SK-N-MC (cell line): ENCODE measurements around the gene NUDT6.

Experiments
- DNase-seq: peaks from one replicate; pipeline ENCODE4 v3.0.0-alpha.2; 2011; ENCODE audit warnings: low read depth, low spot score
- H3K27ac ChIP-seq: fragments of 200-600 bp; sonication (generic); 2 replicates; pipeline ENCODE4 v1.5.1; 2016; ENCODE audit warnings: mixed run types
- H3K36me3 ChIP-seq: fragments of 200-600 bp; sonication (generic); 2 replicates; pipeline ENCODE4 v1.6.1; 2017; ENCODE audit warnings: antibody characterized with exemption, low read length, mixed read lengths; ENCODE audit not compliant: insufficient read depth
- H3K4me3 ChIP-seq: fragments of 200-600 bp; sonication (generic); 2 replicates; pipeline ENCODE4 v1.5.1; 2016
- H3K9ac ChIP-seq: fragments of 200-600 bp; sonication (generic); 2 replicates; pipeline ENCODE4 v1.8.0; 2017; ENCODE audit warnings: mixed run types, mixed read lengths; ENCODE audit not compliant: insufficient read length
- H3K9me3 ChIP-seq: fragments of 200-600 bp; sonication (generic); 2 replicates; pipeline ENCODE4 v1.6.1; 2017; ENCODE audit warnings: low read depth, mild to moderate bottlenecking, antibody characterized with exemption, low read length, moderate library complexity, mixed read lengths
- EZH2 ChIP-seq: fragments of 200-600 bp; sonication (generic); IDR thresholded peaks from one replicate; pipeline ENCODE4 v1.6.1; 2017; ENCODE audit warnings: antibody characterized with exemption
- FOXP2 ChIP-seq: optimal IDR thresholded peaks from 2 replicates; pipeline ENCODE3; 2011; ENCODE audit warnings: mild to moderate bottlenecking, moderate library complexity; ENCODE audit not compliant: insufficient read depth; ENCODE audit errors: extremely low read length, control extremely low read depth
- POLR2AphosphoS5 ChIP-seq: IDR thresholded peaks from 2 replicates; pipeline ENCODE4 v1.6.1; 2012; ENCODE audit warnings: mild to moderate bottlenecking, low read depth, low read length, borderline replicate concordance

NUDT6 gene

GRCh38 chr4:122922877-122923511 lies 597 bp upstream of the NUDT6 start:
- TF ChIP-seq POLR2AphosphoS5 (peak; percentile 81), FOXP2 (no peak)
- DNase-seq: peak; percentile 73
- Histone ChIP-seq H3K36me3 (peaks cover 5% of the 10 kb centered on the region; the same call in 1 of the 2 replicates), H3K9ac (peak overlapping the region; percentile 92), H3K9me3 (no peaks in the 10 kb centered on the region), H3K4me3 (peak overlapping the region; percentile 98), H3K27ac (peak overlapping the region; percentile 75; the same call in 1 of the 2 replicates)

DNA sequence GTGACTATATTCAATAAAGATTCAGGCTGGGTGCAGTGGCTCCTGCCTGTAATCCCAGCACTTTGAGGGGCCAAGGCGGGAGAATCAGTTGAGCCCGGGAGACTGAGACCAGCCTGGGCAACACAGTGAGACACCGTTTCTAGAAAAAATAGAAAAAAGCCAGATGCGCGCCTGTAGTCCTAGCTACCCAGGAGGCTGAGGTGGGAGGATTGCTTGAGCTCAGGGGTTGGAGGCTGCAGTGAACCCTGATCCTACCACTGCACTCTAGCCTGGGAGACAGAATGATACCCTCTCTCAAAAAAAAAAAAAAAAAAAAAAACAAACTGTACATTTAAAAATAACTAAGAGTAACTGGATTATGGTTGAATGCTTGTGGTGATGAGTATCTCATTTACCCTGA lies 1.1 kb downstream of the NUDT6 start:
- no peak overlapping the region for H3K27ac ChIP-seq

DNA sequence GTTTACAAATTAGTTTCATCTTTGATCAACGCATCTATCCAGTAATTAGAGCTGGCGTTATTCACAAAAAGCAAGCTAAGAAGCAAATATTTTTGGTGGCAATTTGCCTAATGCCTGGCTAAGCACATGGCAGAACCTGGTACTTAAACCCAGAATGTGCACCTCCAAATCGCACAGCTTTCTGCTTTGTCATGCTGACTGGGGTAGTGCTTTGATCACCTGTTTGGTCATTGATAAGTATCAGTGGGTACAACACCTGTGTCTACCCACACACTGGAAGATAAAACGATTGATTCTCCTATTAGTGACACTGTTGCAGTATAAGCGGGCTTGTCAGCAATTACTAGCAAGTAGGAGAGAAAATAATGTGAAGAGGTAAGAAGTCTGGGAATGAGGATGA lies 1.9 kb downstream of the NUDT6 start:
- no peaks in the 10 kb centered on the region for H3K9me3 ChIP-seq
- no peak overlapping the region for H3K4me3 ChIP-seq
- no peaks in the 10 kb centered on the region for H3K36me3 ChIP-seq
- no peak overlapping the region for H3K9ac ChIP-seq
- no peak for DNase-seq
- TF ChIP-seq FOXP2: no peak
- TF ChIP-seq EZH2: no peak
- TF ChIP-seq POLR2AphosphoS5: no peak
- H3K27ac ChIP-seq: no peak overlapping the region

More for the DNA sequence above, 1.1 kb downstream of the NUDT6 start:
- H3K36me3 ChIP-seq: no peaks in the 10 kb centered on the region
- no peak for DNase-seq
- peak overlapping the region; percentile 92 for H3K9ac ChIP-seq
- TF ChIP-seq EZH2: no peak
- no peak for TF ChIP-seq POLR2AphosphoS5
- no peak for TF ChIP-seq FOXP2
- H3K9me3 ChIP-seq: no peaks in the 10 kb centered on the region
- peak overlapping the region; percentile 98; the same call in 1 of the 2 replicates for H3K4me3 ChIP-seq

DNA sequence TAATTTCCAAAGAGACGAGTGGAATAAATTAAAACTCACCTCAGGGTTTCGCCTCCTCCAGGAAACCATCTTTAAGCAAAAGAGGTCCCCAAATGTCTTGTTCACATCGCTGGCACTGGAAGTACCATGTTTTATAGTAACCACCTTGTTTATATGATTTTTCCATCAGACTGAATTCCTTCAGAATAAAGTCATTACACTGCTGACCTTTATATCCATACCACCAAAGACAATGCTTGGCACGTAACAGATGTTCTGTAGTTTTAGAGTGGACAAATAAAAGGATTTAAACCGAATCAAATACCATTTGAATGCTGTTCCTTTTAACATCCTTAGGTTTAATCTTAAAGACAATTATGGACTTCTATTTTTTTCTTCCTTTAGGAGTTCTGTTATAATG lies 4.7 kb downstream of the NUDT6 start:
- no peak overlapping the region for H3K27ac ChIP-seq
- no peak overlapping the region for H3K4me3 ChIP-seq
- TF ChIP-seq EZH2 (no peak), POLR2AphosphoS5 (no peak), FOXP2 (no peak)
- no peaks in the 10 kb centered on the region for H3K36me3 ChIP-seq
- no peak overlapping the region for H3K9ac ChIP-seq
- no peak for DNase-seq
- no peaks in the 10 kb centered on the region for H3K9me3 ChIP-seq

DNA sequence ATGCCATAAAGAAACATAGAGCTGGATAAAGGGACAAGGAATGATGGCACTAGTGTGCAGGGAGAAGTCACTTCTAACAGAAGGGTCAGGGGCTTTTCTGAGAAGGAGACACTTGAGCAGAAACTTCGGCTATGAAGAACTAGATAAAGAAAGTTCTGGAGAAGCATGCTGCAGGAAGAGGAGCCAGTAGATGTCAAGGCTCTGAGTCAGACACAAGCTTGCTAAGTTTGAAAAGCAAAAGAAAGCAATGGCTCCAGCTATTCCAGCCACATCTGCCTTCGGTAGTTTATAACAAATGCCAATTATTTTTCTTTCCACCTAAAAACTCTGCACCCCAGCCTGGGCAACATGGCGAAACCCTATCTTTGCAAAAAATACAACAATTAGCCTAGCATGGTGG lies 7.5 kb downstream of the NUDT6 start:
- no peak overlapping the region for H3K4me3 ChIP-seq
- no peak overlapping the region for H3K9ac ChIP-seq
- no peaks in the 10 kb centered on the region for H3K9me3 ChIP-seq
- TF ChIP-seq EZH2: no peak
- no peak for TF ChIP-seq FOXP2
- TF ChIP-seq POLR2AphosphoS5: no peak
- H3K27ac ChIP-seq: no peak overlapping the region
- DNase-seq: no peak
- no peaks in the 10 kb centered on the region for H3K36me3 ChIP-seq

GRCh38 chr4:122914292-122914904 lies 8.0 kb downstream of the NUDT6 start:
- DNase-seq: peak; percentile 30
- no peak for TF ChIP-seq EZH2
- no peak for TF ChIP-seq FOXP2
- no peak for TF ChIP-seq POLR2AphosphoS5
- H3K27ac ChIP-seq: no peak overlapping the region
- no peaks in the 10 kb centered on the region for H3K36me3 ChIP-seq
- H3K9ac ChIP-seq: no peak overlapping the region
- no peak overlapping the region for H3K4me3 ChIP-seq
- no peaks in the 10 kb centered on the region for H3K9me3 ChIP-seq

- no peak for TF ChIP-seq POLR2AphosphoS5
- no peak for TF ChIP-seq FOXP2
- TF ChIP-seq EZH2: no peak
- Histone ChIP-seq H3K27ac (no peak overlapping the region), H3K9ac (no peak overlapping the region), H3K4me3 (no peak overlapping the region), H3K9me3 (no peaks in the 10 kb centered on the region), H3K36me3 (no peaks in the 10 kb centered on the region)
- no peak for DNase-seq
Measured at GRCh38 chr4:122912810-122913575, 9.4 kb downstream of the NUDT6 start.

DNA sequence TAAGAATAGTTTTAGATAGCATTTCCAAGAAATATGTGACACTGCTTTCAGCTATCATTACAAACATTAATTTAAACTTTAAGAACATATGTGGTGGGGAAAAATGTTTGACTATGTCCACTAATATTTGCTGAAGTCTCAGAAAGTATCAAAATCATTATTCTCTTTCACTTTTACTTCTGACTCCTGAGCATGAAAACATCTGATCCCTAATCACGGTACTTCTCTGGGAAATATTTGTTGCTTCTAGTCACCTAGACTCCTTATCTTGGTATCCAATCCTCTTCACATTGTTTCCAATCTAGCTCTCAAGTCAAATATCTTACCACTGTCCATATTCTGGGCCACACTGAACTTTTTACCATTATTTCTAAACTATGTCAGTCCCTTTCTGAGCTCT lies 10.8 kb downstream of the NUDT6 start:
- no peaks in the 10 kb centered on the region for H3K36me3 ChIP-seq
- no peak for DNase-seq
- no peak for TF ChIP-seq POLR2AphosphoS5
- no peak for TF ChIP-seq EZH2
- TF ChIP-seq FOXP2: no peak

More for the DNA sequence above, 10.8 kb downstream of the NUDT6 start:
- H3K4me3 ChIP-seq: no peak overlapping the region
- no peaks in the 10 kb centered on the region for H3K9me3 ChIP-seq
- H3K9ac ChIP-seq: no peak overlapping the region
- no peak overlapping the region for H3K27ac ChIP-seq
